ENCODE results near the gene FBXW4. TPM values are rescaled to one million over a fixed set of nuclear protein-coding genes. Genes with fewer than 3 reads are reported as not detected.

FBXW4 gene
- polyA plus RNA-seq, 1 donor from 2014 or later, result 7.7 TPM

GRCh38 chr10:101617824-101618568, 77.0 kb downstream of the FBXW4 start:
- Histone ChIP-seq H3K4me3 (ENCODE audit: low read length) (no peak overlapping the region), H3K36me3 (ENCODE audit: insufficient read depth, low read length) (no peaks in the 10 kb centered on the region), H3K27ac (ENCODE audit: low read length) (no peak overlapping the region), H3K79me2 (replicated peaks; ENCODE audit: insufficient read depth, low read length) (no peaks in the 10 kb centered on the region), H3K4me2 (ENCODE audit: low read length) (no peak overlapping the region), H3K9ac (ENCODE audit: low read length) (no peak overlapping the region), H2AFZ (ENCODE audit: low read depth, low read length) (no peak overlapping the region), H4K20me1 (ENCODE audit: insufficient read depth) (no peaks in the 10 kb centered on the region), H3K9me3 (ENCODE audit: low read length) (no peaks in the 10 kb centered on the region), H3K27me3 (ENCODE audit: insufficient read depth, low read depth, low read length) (peaks cover 9% of the 10 kb centered on the region), H3K9me2 (ENCODE audit: insufficient read depth, low read length) (no peaks in the 10 kb centered on the region), H3F3A (ENCODE audit: insufficient read depth, low read length, poor library complexity, severe bottlenecking) (no peaks in the 10 kb centered on the region)
- TF ChIP-seq TAF1 (IDR thresholded peaks at IDR 0.05; ENCODE audit: low read depth) (no peak), POLR2AphosphoS5 (IDR thresholded peaks at IDR 0.05) (no peak), CTCF (IDR thresholded peaks at IDR 0.05; ENCODE audit: poor library complexity, severe bottlenecking) (no peak), REST (IDR thresholded peaks at IDR 0.05; ENCODE audit: borderline replicate concordance) (no peak), RAD21 (conservative IDR thresholded peaks at IDR 0.05) (no peak), EZH2 (IDR thresholded peaks at IDR 0.05; ENCODE audit: borderline replicate concordance, insufficient read depth, low read length, poor library complexity, severe bottlenecking) (no peak), MXI1 (conservative IDR thresholded peaks at IDR 0.05; ENCODE audit: poor library complexity, severe bottlenecking) (no peak), EP300 (conservative IDR thresholded peaks at IDR 0.05; ENCODE audit: poor library complexity, severe bottlenecking) (no peak), SMC3 (conservative IDR thresholded peaks at IDR 0.05; ENCODE audit: poor library complexity) (no peak)

- Histone ChIP-seq H3K9me2 (ENCODE audit: insufficient read depth, low read length) (no peaks in the 10 kb centered on the region), H3F3A (ENCODE audit: insufficient read depth, low read length, poor library complexity, severe bottlenecking) (no peaks in the 10 kb centered on the region), H3K9me3 (ENCODE audit: low read length) (no peaks in the 10 kb centered on the region), H3K27ac (ENCODE audit: low read length) (no peak overlapping the region), H3K36me3 (ENCODE audit: insufficient read depth, low read length) (no peaks in the 10 kb centered on the region), H3K4me3 (ENCODE audit: low read length) (no peak overlapping the region), H2AFZ (ENCODE audit: low read depth, low read length) (no peak overlapping the region), H3K79me2 (replicated peaks; ENCODE audit: insufficient read depth, low read length) (no peaks in the 10 kb centered on the region), H3K9ac (ENCODE audit: low read length) (no peak overlapping the region), H3K27me3 (ENCODE audit: insufficient read depth, low read depth, low read length) (peaks cover 9% of the 10 kb centered on the region), H4K20me1 (ENCODE audit: insufficient read depth) (no peaks in the 10 kb centered on the region), H3K4me2 (ENCODE audit: low read length) (no peak overlapping the region)
- TF ChIP-seq MXI1 (conservative IDR thresholded peaks at IDR 0.05; ENCODE audit: poor library complexity, severe bottlenecking) (no peak), EZH2 (IDR thresholded peaks at IDR 0.05; ENCODE audit: borderline replicate concordance, insufficient read depth, low read length, poor library complexity, severe bottlenecking) (no peak), SMC3 (conservative IDR thresholded peaks at IDR 0.05; ENCODE audit: poor library complexity) (no peak), POLR2AphosphoS5 (IDR thresholded peaks at IDR 0.05) (no peak), RAD21 (conservative IDR thresholded peaks at IDR 0.05) (no peak), TAF1 (IDR thresholded peaks at IDR 0.05; ENCODE audit: low read depth) (no peak), EP300 (conservative IDR thresholded peaks at IDR 0.05; ENCODE audit: poor library complexity, severe bottlenecking) (no peak), CTCF (IDR thresholded peaks at IDR 0.05; ENCODE audit: poor library complexity, severe bottlenecking) (no peak)
These were observed 77.7 kb downstream of the FBXW4 start for GRCh38 chr10:101617102-101617823.
